CD4-positive, alpha-beta T cell treated with Interleukin-1 beta for 1 hour (primary cell): ENCODE data around the gene KLF13.

Experiments used
- DNase-seq, 2 donors: peaks; one replicate each; pipeline ENCODE4 v3.0.0-alpha.2; 2020 to 2022

Gene KLF13

DNA sequence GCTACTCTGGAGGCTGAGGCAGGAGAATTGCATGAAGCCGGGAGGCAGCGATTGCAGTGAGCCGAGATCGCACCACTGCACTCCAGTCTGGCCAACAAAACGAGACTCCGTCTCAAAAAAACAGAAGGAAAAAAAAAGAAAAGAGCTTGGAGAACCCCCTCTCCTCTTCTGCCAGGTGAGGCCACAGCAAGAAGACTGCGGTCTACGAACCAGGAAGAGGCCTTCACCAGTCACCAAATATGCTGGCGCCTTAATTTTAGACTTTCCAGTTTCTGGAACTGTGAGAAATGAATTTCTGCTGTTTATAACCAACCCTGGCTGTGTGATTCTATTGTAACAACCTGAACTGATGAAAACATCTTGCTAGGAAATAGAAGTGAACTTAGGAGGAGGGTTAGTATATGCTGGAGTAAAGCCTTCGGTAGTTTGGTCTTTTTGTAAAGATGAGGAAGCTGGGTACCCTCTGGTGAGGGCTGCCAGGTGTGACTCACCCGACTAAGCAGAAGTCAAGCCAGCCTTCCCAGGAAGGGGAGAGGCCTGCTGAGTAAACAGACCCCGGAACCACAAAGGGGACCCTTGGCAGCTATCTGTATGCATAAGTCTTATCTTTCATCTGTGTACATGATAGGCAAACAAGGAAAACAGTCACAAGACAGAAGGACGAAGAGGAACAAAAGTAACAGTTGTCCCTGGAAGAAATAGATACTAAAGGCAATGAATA, 78.7 kb downstream of the KLF13 start:
- DNase-seq = peak in 1 of 2 donors; percentile 47

DNA sequence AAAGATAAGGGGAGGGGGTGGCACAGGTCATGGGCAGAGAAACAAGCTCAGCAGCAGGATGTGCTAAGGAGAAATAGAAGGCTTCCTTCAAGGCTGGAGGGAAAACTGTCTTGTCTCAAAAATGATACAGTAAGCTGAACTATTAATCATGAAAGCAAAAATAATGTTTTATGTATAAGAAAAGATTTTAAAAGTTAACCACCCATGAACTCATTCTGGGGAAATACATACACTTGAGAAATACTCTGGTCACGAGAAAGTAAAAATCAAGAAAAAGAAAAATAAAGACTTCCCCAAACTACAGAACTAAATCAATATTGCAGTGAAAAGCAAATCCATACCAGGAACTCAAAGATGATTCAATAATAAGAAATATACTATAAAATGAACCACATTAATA, 80.7 kb downstream of the KLF13 start:
- DNase-seq = no peak

DNA sequence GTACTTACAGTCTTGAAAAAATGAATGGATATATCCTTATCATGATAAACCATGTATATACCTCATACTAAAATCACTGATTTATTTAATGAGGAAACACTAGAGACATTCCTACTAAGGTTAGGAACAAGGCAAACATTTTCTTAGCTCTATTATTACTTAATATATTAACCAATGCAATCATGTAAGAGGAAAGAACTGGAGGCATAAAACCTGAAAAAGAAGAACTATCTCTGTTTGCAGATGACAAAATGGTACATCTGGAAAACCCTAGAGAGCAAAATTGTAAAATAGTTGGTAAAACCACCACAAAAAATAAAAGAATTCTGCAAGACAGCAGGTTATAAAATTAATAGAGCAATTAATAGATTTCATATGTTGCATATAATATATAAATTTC, 81.2 kb downstream of the KLF13 start:
- DNase-seq = no peak

DNA sequence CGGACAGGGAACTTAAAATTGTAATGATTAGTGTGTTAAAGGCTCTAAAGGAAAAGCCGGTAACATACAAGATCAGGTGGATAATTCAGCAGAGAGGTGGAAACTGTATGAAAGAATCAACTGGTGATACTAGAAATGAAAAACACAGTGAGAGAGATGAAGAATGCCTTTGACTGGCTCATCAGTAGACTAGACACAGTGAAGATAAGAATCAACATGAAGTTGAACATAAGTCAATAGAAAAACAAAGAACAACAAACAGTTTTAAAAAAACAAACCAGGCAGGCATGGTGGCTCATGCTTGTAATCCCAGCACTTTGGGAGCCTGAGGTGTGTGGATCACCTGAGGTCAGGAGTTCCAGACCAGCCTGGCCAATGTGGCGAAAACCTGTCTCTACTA, 82.1 kb downstream of the KLF13 start:
- no peak for DNase-seq

DNA sequence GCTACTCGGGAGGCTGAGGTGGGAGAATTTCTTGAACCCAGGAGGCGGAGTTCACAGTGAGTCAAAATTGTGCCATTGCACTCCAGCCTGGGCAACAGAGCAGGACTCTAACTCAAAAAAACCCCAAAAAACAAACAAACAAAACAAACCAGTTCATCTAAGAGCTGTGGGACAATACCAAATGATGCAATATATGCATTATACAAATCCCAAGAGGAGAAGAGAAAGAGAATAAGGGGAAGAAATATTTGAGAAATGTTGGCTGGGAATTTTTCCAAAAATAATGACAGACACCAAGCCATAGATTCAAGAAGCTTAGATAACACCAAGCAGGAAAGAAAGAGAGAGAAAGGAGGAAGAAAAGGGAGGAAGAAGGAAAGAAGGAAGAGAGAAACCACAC, 82.5 kb downstream of the KLF13 start:
- no peak for DNase-seq

DNA sequence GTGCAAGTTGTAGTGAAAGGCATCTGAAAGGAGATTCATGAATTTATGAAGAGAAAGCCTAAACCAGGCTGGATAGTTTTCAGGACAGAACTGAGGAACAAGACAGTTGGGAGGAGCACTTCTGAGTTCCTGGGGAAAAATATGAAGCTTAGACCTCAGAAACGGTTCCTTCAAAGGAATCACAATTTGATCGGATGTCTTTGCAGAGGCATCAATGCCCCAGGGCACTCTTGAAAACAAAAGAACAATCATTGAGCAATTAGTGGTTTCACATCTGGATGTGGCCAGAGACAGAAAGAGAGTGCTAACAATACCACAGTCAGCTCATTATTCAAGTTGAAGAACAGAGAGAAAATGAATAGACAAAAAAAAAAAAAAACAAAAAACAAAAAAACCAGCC, 86.2 kb downstream of the KLF13 start:
- no peak for DNase-seq

DNA sequence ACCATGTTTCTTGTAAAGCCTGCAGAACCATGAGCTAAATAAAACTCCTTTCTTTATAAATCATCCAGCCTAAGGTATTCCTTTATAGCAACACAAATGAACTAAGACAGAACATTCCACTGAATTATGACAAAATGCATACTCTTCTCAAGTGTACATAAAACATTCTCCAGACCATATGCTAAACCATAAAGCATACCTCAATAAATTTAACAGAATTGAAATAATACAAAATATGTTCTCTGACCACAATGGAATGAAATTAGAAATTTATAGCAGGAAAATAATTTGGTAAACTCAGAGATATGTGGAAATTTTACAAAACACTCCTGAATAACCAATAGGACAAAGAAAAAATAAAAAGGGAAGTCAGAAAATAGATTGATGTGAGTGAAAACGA, 88.6 kb downstream of the KLF13 start:
- DNase-seq = no peak

DNA sequence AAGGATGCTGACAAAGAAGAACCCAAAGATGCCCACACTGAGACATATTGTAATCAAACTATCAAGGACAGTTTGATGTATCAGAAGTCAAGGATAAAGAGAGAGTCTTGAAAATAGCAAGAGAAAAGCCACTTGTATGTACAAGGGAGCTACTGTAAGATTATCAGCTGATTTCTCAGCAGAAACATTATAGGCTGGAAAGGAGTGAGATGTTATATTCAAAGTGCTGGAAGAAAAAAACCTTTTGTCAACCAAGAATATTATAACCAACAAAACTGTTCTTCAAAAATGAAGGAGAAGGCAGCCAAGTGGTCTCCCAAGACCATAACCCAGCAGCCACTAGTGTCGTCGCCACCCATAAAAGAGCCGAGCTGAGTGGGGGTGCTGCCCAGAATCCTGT, 93.2 kb downstream of the KLF13 start:
- DNase-seq = no peak

DNA sequence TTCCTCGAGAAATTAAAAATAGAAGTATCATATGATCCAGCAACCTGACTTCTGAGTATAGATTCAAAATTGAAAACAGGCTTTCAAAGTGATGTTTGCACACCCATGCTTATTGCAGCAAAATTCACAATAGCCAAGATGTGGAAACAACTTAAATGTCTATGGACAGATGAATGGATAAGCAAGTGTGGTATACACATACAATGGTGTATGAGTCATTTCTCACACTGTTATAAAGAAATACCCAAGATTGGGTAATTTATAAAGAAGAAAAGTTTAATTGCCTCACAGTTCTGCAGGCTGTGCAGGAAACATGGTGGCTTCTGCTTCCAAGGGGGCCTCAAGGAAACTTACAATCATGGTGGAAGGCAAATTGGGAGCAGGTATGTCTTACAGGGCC, 100.8 kb downstream of the KLF13 start:
- no peak for DNase-seq
